Astrocyte (in vitro differentiated cells and primary cell): ENCODE data around the gene PSMA7. TPM values are rescaled to one million over a fixed set of nuclear protein-coding genes. Genes with fewer than 3 reads are reported as not detected.

Source experiments
- DNase-seq: peaks from one replicate; pipeline ENCODE4 v3.0.0-alpha.2; 2010; ENCODE audit warnings: low read depth
- FAIRE-seq: peaks from 2 replicates; lab custom pipeline; 2011; peaks lifted over from hg19 to GRCh38; lab: Jason Lieb, UNC
- H2AFZ ChIP-seq: 2 replicates; pipeline ENCODE4 v1.6.0; 2012; ENCODE audit warnings: low read depth, low read length, inconsistent platforms
- H3K27ac ChIP-seq: 2 replicates; pipeline ENCODE4 v1.5.1; 2011; ENCODE audit warnings: low read depth, low read length, inconsistent platforms
- H3K27me3 ChIP-seq: 2 replicates; pipeline ENCODE4 v1.6.0; 2011; ENCODE audit warnings: low read length, inconsistent platforms; ENCODE audit not compliant: insufficient read depth
- H3K36me3 ChIP-seq: 2 replicates; pipeline ENCODE4 v1.5.1; 2011; ENCODE audit warnings: low read length, inconsistent platforms; ENCODE audit not compliant: insufficient read depth
- H3K4me1 ChIP-seq: 2 replicates; pipeline ENCODE4 v1.5.1; 2011; ENCODE audit warnings: low read length, inconsistent platforms; ENCODE audit not compliant: insufficient read depth
- H3K4me2 ChIP-seq: 2 replicates; pipeline ENCODE4 v1.6.0; 2012; ENCODE audit warnings: low read length, inconsistent platforms
- H3K4me3 ChIP-seq: 2 replicates; pipeline ENCODE4 v1.5.1; 2011; ENCODE audit warnings: low read depth, mild to moderate bottlenecking, low read length, inconsistent platforms; ENCODE audit not compliant: insufficient read depth
- H3K79me2 ChIP-seq: 2 replicates; pipeline ENCODE4 v1.6.0; 2012; ENCODE audit warnings: mild to moderate bottlenecking, low read length, inconsistent platforms; ENCODE audit not compliant: insufficient read depth
- H3K9ac ChIP-seq: 2 replicates; pipeline ENCODE4 v1.6.0; 2012; ENCODE audit warnings: mild to moderate bottlenecking, low read length, inconsistent platforms
- H3K9me3 ChIP-seq: 2 replicates; pipeline ENCODE4 v1.5.1; 2012; ENCODE audit warnings: low read depth, mild to moderate bottlenecking, low read length, inconsistent platforms; ENCODE audit not compliant: insufficient read depth
- H4K20me1 ChIP-seq: 2 replicates; pipeline ENCODE4 v1.6.0; 2012; ENCODE audit warnings: low read length, inconsistent platforms; ENCODE audit not compliant: insufficient read depth
- H3K27ac Mint-ChIP-seq: one replicate; pipeline ENCODE4 v1.8.0; 2021; ENCODE audit warnings: mild to moderate bottlenecking, mixed read lengths; ENCODE audit not compliant: unreplicated experiment
- H3K27me3 Mint-ChIP-seq: one replicate; pipeline ENCODE4 v1.8.0; 2021; ENCODE audit warnings: low read depth, mixed read lengths; ENCODE audit not compliant: unreplicated experiment
- H3K36me3 Mint-ChIP-seq: one replicate; pipeline ENCODE4 v1.8.0; 2021; ENCODE audit warnings: low read depth, mixed read lengths; ENCODE audit not compliant: unreplicated experiment
- H3K4me1 Mint-ChIP-seq: one replicate; pipeline ENCODE4 v1.8.0; 2021; ENCODE audit warnings: low read depth, mixed read lengths; ENCODE audit not compliant: unreplicated experiment
- H3K4me3 Mint-ChIP-seq: one replicate; pipeline ENCODE4 v1.8.0; 2021; ENCODE audit warnings: mild to moderate bottlenecking, moderate library complexity, mixed read lengths; ENCODE audit not compliant: unreplicated experiment
- H3K9me3 Mint-ChIP-seq: one replicate; pipeline ENCODE4 v1.8.0; 2021; ENCODE audit warnings: mild to moderate bottlenecking, mixed read lengths; ENCODE audit not compliant: unreplicated experiment
- EZH2 ChIP-seq: IDR thresholded peaks from 2 replicates; pipeline ENCODE4 v1.6.1; 2012; ENCODE audit warnings: mild to moderate bottlenecking, low read length, inconsistent platforms; ENCODE audit not compliant: insufficient read depth
- total RNA-seq: library from RNA; stranded (reverse); gene quantifications from 2 replicates; pipeline ENCODE4 v1.2.1, GENCODE V29; 2021
- TF ChIP-seq, protein P1 (sequence below): IDR thresholded peaks from 2 replicates; pipeline ENCODE4 v1.5.1; 2011; ENCODE audit warnings: low read depth, mild to moderate bottlenecking, inconsistent platforms, low read length, moderate library complexity; ENCODE audit not compliant: insufficient read depth

Gene PSMA7
- total RNA-seq, 1 donor from 2014 or later = 324 TPM

DNA sequence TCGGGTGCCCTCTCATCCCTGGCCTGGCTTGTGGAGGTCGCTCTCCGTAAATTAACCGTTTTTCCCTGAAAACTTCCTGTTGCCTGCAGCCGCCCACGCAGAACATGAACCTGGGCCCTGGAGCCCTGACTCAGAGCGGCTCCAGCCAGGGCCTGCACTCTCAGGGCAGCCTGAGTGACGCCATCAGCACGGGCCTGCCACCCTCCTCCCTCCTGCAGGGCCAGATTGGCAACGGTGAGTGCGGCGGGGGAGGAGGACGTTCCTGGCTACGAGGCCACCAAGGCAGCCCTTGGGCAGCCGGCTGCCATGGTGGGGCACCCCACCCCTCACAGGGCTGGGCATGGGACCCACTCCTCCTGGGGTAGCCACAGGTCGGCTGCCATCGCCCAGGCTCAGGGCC, 18.2 kb upstream of the PSMA7 start:
- Histone ChIP-seq H4K20me1 (peaks cover 45% of the 10 kb centered on the region), H3K4me2 (peak overlapping the region; percentile 83), H2AFZ (peak overlapping the region; percentile 59), H3K27me3 (no peaks in the 10 kb centered on the region), H3K4me3 (peak overlapping the region; percentile 35), H3K36me3 (peaks cover 11% of the 10 kb centered on the region), H3K9ac (peak overlapping the region; percentile 62), H3K79me2 (peaks cover 44% of the 10 kb centered on the region), H3K4me1 (peaks cover 38% of the 10 kb centered on the region), H3K27ac (peak overlapping the region; percentile 72), H3K9me3 (no peaks in the 10 kb centered on the region)
- no peak for FAIRE-seq
- H3K9me3 Mint-ChIP-seq = no peaks in the 10 kb centered on the region
- DNase-seq = peak; percentile 87
- no peaks in the 10 kb centered on the region for H3K27me3 Mint-ChIP-seq
- TF ChIP-seq, protein P1, sequence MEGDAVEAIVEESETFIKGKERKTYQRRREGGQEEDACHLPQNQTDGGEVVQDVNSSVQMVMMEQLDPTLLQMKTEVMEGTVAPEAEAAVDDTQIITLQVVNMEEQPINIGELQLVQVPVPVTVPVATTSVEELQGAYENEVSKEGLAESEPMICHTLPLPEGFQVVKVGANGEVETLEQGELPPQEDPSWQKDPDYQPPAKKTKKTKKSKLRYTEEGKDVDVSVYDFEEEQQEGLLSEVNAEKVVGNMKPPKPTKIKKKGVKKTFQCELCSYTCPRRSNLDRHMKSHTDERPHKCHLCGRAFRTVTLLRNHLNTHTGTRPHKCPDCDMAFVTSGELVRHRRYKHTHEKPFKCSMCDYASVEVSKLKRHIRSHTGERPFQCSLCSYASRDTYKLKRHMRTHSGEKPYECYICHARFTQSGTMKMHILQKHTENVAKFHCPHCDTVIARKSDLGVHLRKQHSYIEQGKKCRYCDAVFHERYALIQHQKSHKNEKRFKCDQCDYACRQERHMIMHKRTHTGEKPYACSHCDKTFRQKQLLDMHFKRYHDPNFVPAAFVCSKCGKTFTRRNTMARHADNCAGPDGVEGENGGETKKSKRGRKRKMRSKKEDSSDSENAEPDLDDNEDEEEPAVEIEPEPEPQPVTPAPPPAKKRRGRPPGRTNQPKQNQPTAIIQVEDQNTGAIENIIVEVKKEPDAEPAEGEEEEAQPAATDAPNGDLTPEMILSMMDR = no peak
- no peak for TF ChIP-seq EZH2
- H3K27ac Mint-ChIP-seq = no peak overlapping the region
- H3K36me3 Mint-ChIP-seq = peaks cover 21% of the 10 kb centered on the region
- peaks cover 19% of the 10 kb centered on the region for H3K4me1 Mint-ChIP-seq
- H3K4me3 Mint-ChIP-seq = no peak overlapping the region

DNA sequence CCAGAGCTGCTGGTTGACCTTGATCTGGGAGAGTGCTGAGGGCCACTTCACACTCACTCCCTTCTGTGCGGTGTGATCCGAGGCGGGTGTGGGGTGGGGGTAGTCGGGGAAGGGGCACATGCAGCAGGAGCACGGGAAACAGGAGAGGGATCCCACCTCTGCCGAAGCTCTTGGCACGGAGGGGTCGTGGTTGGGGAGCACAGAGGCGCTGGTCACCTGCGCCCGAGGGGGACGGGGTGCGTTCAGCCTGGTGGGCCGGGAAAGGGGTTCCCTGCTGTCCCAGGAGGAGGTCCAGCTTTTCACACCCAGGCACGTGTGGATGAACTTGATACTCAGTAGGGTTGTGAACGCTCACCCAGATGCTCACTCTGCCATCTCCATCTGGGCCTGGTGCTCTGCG, 17.7 kb upstream of the PSMA7 start:
- H3K27ac Mint-ChIP-seq = no peak overlapping the region

DNA sequence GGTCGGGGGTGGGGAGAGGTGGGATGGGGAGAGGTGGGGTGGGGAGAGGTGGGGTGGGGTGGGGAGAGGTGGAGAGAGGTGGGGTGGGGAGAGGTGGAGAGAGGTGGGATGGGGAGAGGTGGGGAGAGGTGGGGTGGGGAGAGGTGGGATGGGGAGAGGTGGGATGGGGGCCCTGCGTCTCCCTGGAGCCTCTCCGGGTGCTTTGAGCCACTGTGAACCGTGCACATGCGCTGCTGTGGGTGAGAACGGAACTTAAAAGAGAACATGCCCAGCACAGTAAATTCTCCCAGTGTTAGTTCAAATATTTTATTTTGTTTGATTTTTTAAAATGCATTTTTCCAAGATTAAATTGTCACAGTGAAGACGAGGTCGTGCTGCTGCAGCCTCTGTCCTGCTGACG, 17.1 kb upstream of the PSMA7 start:
- no peaks in the 10 kb centered on the region for H3K9me3 Mint-ChIP-seq
- no peak for FAIRE-seq
- no peak overlapping the region for H3K27ac Mint-ChIP-seq
- Histone ChIP-seq H3K4me2 (peak overlapping the region; percentile 83), H3K4me3 (no peak overlapping the region), H3K36me3 (peaks cover 8% of the 10 kb centered on the region), H3K79me2 (peaks cover 54% of the 10 kb centered on the region), H3K9me3 (no peaks in the 10 kb centered on the region), H3K9ac (no peak overlapping the region), H4K20me1 (peaks cover 56% of the 10 kb centered on the region), H3K27me3 (no peaks in the 10 kb centered on the region), H3K27ac (no peak overlapping the region), H3K4me1 (peaks cover 48% of the 10 kb centered on the region), H2AFZ (no peak overlapping the region)
- peaks cover 19% of the 10 kb centered on the region for H3K4me1 Mint-ChIP-seq
- DNase-seq = no peak
- no peaks in the 10 kb centered on the region for H3K27me3 Mint-ChIP-seq
- no peak for TF ChIP-seq EZH2
- TF ChIP-seq, protein P1 = no peak
- no peak overlapping the region for H3K4me3 Mint-ChIP-seq
- H3K36me3 Mint-ChIP-seq = peaks cover 23% of the 10 kb centered on the region

More for the DNA sequence above, 17.7 kb upstream of the PSMA7 start:
- peaks cover 19% of the 10 kb centered on the region for H3K4me1 Mint-ChIP-seq
- no peak for FAIRE-seq
- H3K27ac ChIP-seq = peak overlapping the region; percentile 72
- H3K36me3 Mint-ChIP-seq = peaks cover 21% of the 10 kb centered on the region
- no peaks in the 10 kb centered on the region for H3K9me3 Mint-ChIP-seq
- peak overlapping the region; percentile 59 for H2AFZ ChIP-seq
- H3K79me2 ChIP-seq = peaks cover 48% of the 10 kb centered on the region
- peaks cover 8% of the 10 kb centered on the region for H3K36me3 ChIP-seq
- TF ChIP-seq EZH2 = no peak
- TF ChIP-seq, protein P1 = no peak
- peaks cover 50% of the 10 kb centered on the region for H4K20me1 ChIP-seq
- peaks cover 42% of the 10 kb centered on the region for H3K4me1 ChIP-seq
- H3K4me3 ChIP-seq = peak overlapping the region; percentile 35
- no peaks in the 10 kb centered on the region for H3K9me3 ChIP-seq
- no peak overlapping the region for H3K4me3 Mint-ChIP-seq
- H3K27me3 ChIP-seq = no peaks in the 10 kb centered on the region
- H3K4me2 ChIP-seq = peak overlapping the region; percentile 83
- DNase-seq = no peak
- H3K9ac ChIP-seq = peak overlapping the region; percentile 62
- no peaks in the 10 kb centered on the region for H3K27me3 Mint-ChIP-seq
